PFSK-1 (cell line): ENCODE results near the gene CHST10.

Experiments
- FOXP2 ChIP-seq: optimal IDR thresholded peaks from 2 replicates; pipeline ENCODE3; 2011; ENCODE audit warnings: borderline replicate concordance, control low read depth, inconsistent platforms; ENCODE audit not compliant: insufficient read depth; ENCODE audit errors: extremely low read length, extremely low read depth
- POLR2AphosphoS5 ChIP-seq: IDR thresholded peaks from 2 replicates; pipeline ENCODE4 v1.6.1; 2012; ENCODE audit warnings: low read depth, mild to moderate bottlenecking, control low read depth, low read length, moderate library complexity
- REST ChIP-seq, 2 experiments: IDR thresholded peaks; 2 replicates each; pipeline versions ENCODE4 v1.6.1 to v1.8.0; 2011 to 2012; ENCODE audit warnings: low read depth in 2 of 2, low read length in 2 of 2, control low read depth in 1 of 2, inconsistent platforms in 1 of 2, mild to moderate bottlenecking in 1 of 2, moderate library complexity in 1 of 2; ENCODE audit not compliant: insufficient read depth in 1 of 2
- SIN3A ChIP-seq: IDR thresholded peaks from 2 replicates; pipeline ENCODE4 v1.6.1; 2012; ENCODE audit warnings: mild to moderate bottlenecking, low read length, moderate library complexity, borderline replicate concordance; ENCODE audit not compliant: insufficient read depth
- TAF1 ChIP-seq: IDR thresholded peaks from 2 replicates; pipeline ENCODE4 v1.6.1; 2012; ENCODE audit warnings: low read length, control low read depth, borderline replicate concordance; ENCODE audit not compliant: insufficient read depth

The CHST10 gene

GRCh38 chr2:100376836-100377235 lies 40.6 kb downstream of the CHST10 start:
- TF ChIP-seq TAF1 (no peak), REST (IDR thresholded peaks at IDR 0.05; ENCODE audit: insufficient read depth in 1 of 2, low read depth in 2 of 2, low read length in 2 of 2) (no peak), SIN3A (no peak), FOXP2 (no peak), POLR2AphosphoS5 (no peak)

- no peak for TF ChIP-seq POLR2AphosphoS5
- TF ChIP-seq TAF1 = no peak
- TF ChIP-seq REST (IDR thresholded peaks at IDR 0.05; ENCODE audit: insufficient read depth in 1 of 2, low read depth in 2 of 2, low read length in 2 of 2) = no peak
- TF ChIP-seq FOXP2 = no peak
Observed at GRCh38 chr2:100367163-100367562, 50.3 kb downstream of the CHST10 start.

GRCh38 chr2:100365434-100365833 lies 52.0 kb downstream of the CHST10 start:
- no peak for TF ChIP-seq POLR2AphosphoS5

- no peak for TF ChIP-seq SIN3A
- no peak for TF ChIP-seq REST (IDR thresholded peaks at IDR 0.05; ENCODE audit: insufficient read depth in 1 of 2, low read depth in 2 of 2, low read length in 2 of 2)
- no peak for TF ChIP-seq FOXP2
- no peak for TF ChIP-seq POLR2AphosphoS5
- TF ChIP-seq TAF1 = no peak
Observed at GRCh38 chr2:100359576-100359975, 57.9 kb downstream of the CHST10 start.

- TF ChIP-seq TAF1 (no peak), FOXP2 (no peak), POLR2AphosphoS5 (no peak), SIN3A (no peak), REST (IDR thresholded peaks at IDR 0.05; ENCODE audit: insufficient read depth in 1 of 2, low read depth in 2 of 2, low read length in 2 of 2) (no peak)
Observed at GRCh38 chr2:100358554-100358953, 58.9 kb downstream of the CHST10 start.

GRCh38 chr2:100352521-100352920 lies 64.9 kb downstream of the CHST10 start:
- TF ChIP-seq REST (IDR thresholded peaks at IDR 0.05; ENCODE audit: insufficient read depth in 1 of 2, low read depth in 2 of 2, low read length in 2 of 2) = no peak
- no peak for TF ChIP-seq TAF1
- no peak for TF ChIP-seq SIN3A
- TF ChIP-seq POLR2AphosphoS5 = no peak
- TF ChIP-seq FOXP2 = no peak
